DOHH2 (cell line): ENCODE data around the gene HSPB7.
A peak's percentile ranks its signal among the peaks of the same experiment; 100 is the strongest.

Experiments used
- CTCF ChIP-seq: fragments of 200-600 bp; sonication (generic); IDR thresholded peaks from one replicate; pipeline ENCODE4 v1.5.1; 2014; ENCODE audit warnings: antibody characterized with exemption, mild to moderate bottlenecking, low read depth, low read length; ENCODE audit not compliant: poor library complexity, severe bottlenecking
- EZH2phosphoT487 ChIP-seq: fragments of 200-600 bp; sonication (generic); IDR thresholded peaks from 2 replicates; pipeline ENCODE4 v1.6.1; 2017; ENCODE audit warnings: borderline replicate concordance, mild to moderate bottlenecking, antibody characterized with exemption, low read length, moderate library complexity, mixed read lengths

GRCh38 chr1:15994590-15995351 lies 23.1 kb downstream of the HSPB7 start:
- peak; percentile 54 for TF ChIP-seq CTCF
- no peak for TF ChIP-seq EZH2phosphoT487
